WTC11 (cell line): ENCODE data around the gene FOXN3.

ENCODE experiments used
- CTCF ChIP-seq: fragments of 200-600 bp; IDR thresholded peaks from 2 replicates; pipeline ENCODE4 v1.8.0; 2022; ENCODE audit warnings: antibody characterized with exemption
- E2F1 ChIP-seq: sonication (generic); formaldehyde crosslinking; IDR thresholded peaks from 2 replicates; pipeline ENCODE4 v1.8.0; 2022; ENCODE audit warnings: mild to moderate bottlenecking, missing genetic modification reagents
- FOXK1 ChIP-seq: sonication (generic); formaldehyde crosslinking; IDR thresholded peaks from 2 replicates; pipeline ENCODE4 v1.8.0; 2022; ENCODE audit warnings: mild to moderate bottlenecking, moderate library complexity, missing genetic modification reagents
- JUN ChIP-seq: sonication (generic); formaldehyde crosslinking; IDR thresholded peaks from 2 replicates; pipeline ENCODE4 v1.8.0; 2023; ENCODE audit warnings: mild to moderate bottlenecking, missing genetic modification reagents
- KAT7 ChIP-seq: sonication (generic); formaldehyde crosslinking; IDR thresholded peaks from 2 replicates; pipeline ENCODE4 v1.8.1; 2023; ENCODE audit warnings: missing genetic modification reagents, mild to moderate bottlenecking, borderline replicate concordance
- PREB ChIP-seq: sonication (generic); formaldehyde crosslinking; IDR thresholded peaks from 2 replicates; pipeline ENCODE4 v1.8.1; 2022; ENCODE audit warnings: mild to moderate bottlenecking, missing genetic modification reagents, moderate library complexity, borderline replicate concordance
- SMAD3 ChIP-seq: sonication (generic); formaldehyde crosslinking; IDR thresholded peaks from 2 replicates; pipeline ENCODE4 v1.8.0; 2022; ENCODE audit warnings: missing genetic modification reagents, mild to moderate bottlenecking, borderline replicate concordance
- SOX15 ChIP-seq: fragments of 250-450 bp; sonication (Bioruptor Pico); IDR thresholded peaks from 2 replicates; pipeline ENCODE4 v1.9.0; 2021; ENCODE audit warnings: mild to moderate bottlenecking
- TP53 ChIP-seq: sonication (generic); formaldehyde crosslinking; IDR thresholded peaks from 2 replicates; pipeline ENCODE4 v1.8.1; 2023; ENCODE audit warnings: mild to moderate bottlenecking, missing genetic modification reagents
- USF1 ChIP-seq: sonication (generic); formaldehyde crosslinking; IDR thresholded peaks from 2 replicates; pipeline ENCODE4 v1.8.0; 2022; ENCODE audit warnings: mild to moderate bottlenecking, missing genetic modification reagents
- ZNF138 ChIP-seq: sonication (generic); formaldehyde crosslinking; conservative IDR thresholded peaks from 2 replicates; pipeline ENCODE4 v1.8.1; 2022; ENCODE audit warnings: mild to moderate bottlenecking, moderate library complexity, missing genetic modification reagents
- ZNF263 ChIP-seq: sonication (generic); formaldehyde crosslinking; IDR thresholded peaks from 2 replicates; pipeline ENCODE4 v1.8.1; 2022; ENCODE audit warnings: low read depth, mild to moderate bottlenecking, moderate library complexity, missing genetic modification reagents
- TF ChIP-seq, protein P1 (sequence below): sonication (generic); formaldehyde crosslinking; IDR thresholded peaks from 2 replicates; pipeline ENCODE4 v1.8.0; 2023; ENCODE audit warnings: missing genetic modification reagents
- TF ChIP-seq, protein P2 (sequence below): sonication (generic); formaldehyde crosslinking; IDR thresholded peaks from 2 replicates; pipeline ENCODE4 v1.8.0; 2022; ENCODE audit warnings: mild to moderate bottlenecking, missing genetic modification reagents

DNA sequence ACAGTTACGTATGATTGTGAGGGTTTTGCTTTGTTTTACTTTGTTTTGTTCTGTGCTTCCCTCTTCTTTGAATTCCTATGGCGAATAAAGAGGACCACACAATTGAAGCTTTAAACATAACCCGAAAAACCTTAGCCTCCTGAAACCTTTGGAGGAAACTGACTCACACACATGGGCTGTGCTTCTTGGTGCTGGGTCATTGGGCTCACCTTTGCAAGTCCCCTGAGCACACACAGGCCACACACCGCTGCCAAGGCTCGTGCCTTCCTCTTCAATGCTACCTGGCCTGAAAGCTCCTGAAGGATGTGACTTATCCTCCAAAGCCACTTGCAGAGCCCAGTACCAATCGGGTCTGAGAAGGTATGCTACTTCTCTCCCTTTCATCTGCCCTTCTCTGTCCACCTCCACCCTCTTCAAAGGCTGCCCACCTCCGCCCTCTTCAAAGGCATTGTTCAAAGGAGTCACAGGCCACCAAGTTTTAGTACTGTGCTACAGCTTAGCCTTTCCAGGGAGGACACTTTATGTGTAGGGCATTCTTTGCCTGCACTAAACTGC lies 114.6 kb downstream of the FOXN3 start:
- no peak for TF ChIP-seq SOX15
- TF ChIP-seq, protein P1, sequence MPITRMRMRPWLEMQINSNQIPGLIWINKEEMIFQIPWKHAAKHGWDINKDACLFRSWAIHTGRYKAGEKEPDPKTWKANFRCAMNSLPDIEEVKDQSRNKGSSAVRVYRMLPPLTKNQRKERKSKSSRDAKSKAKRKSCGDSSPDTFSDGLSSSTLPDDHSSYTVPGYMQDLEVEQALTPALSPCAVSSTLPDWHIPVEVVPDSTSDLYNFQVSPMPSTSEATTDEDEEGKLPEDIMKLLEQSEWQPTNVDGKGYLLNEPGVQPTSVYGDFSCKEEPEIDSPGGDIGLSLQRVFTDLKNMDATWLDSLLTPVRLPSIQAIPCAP = no peak
- no peak for TF ChIP-seq E2F1 (CRISPR knock-in tag)
- TF ChIP-seq TP53 (CRISPR knock-in tag) = no peak
- no peak for TF ChIP-seq JUN (CRISPR knock-in tag)
- no peak for TF ChIP-seq ZNF138 (CRISPR knock-in tag)
- TF ChIP-seq USF1 = no peak
- no peak for TF ChIP-seq CTCF
- no peak for TF ChIP-seq KAT7
- TF ChIP-seq ZNF263 (CRISPR knock-in tag) = no peak
- TF ChIP-seq SMAD3 (CRISPR knock-in tag) = no peak
- TF ChIP-seq PREB (CRISPR knock-in tag) = no peak
- TF ChIP-seq FOXK1 (CRISPR knock-in tag) = no peak
- TF ChIP-seq, protein P2, sequence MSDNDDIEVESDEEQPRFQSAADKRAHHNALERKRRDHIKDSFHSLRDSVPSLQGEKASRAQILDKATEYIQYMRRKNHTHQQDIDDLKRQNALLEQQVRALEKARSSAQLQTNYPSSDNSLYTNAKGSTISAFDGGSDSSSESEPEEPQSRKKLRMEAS = no peak
